Measurements from ENCODE around the gene GLI3. TPM values are rescaled to one million over a fixed set of nuclear protein-coding genes. Genes with fewer than 3 reads are reported as not detected.

The GLI3 gene
- total and polyA plus RNA-seq, 4 experiments from 2014 or later: 0.06 to 0.13 TPM; not detected in 2

GRCh38 chr7:41994746-41995110 is 242.3 kb downstream of the GLI3 start:
- H3K27me3 Mint-ChIP-seq: peaks cover 0 to 4% of the 10 kb centered on the region in 2 donors
- H3K36me3 Mint-ChIP-seq: no peaks in the 10 kb centered on the region
- no peak overlapping the region for H3K27ac ChIP-seq (ENCODE audit: low read depth, low read length)
- no peak overlapping the region for H3K4me3 Mint-ChIP-seq
- H3K9me3 ChIP-seq (ENCODE audit: control insufficient read depth in 1 of 2, low read length in 2 of 2): no peaks in the 10 kb centered on the region
- peaks cover 0 to 3% (median 0%) of the 10 kb centered on the region in 8 donors for H3K9me3 Mint-ChIP-seq
- H3K36me3 ChIP-seq (ENCODE audit: insufficient read depth, low read length): no peaks in the 10 kb centered on the region
- no peak overlapping the region for H3K4me3 ChIP-seq (ENCODE audit: low read length in 2 of 2)
- POLR2A ChIA-PET (ENCODE audit: partially characterized antibody): no interaction called here
- no peaks in the 10 kb centered on the region for H3K27me3 ChIP-seq (ENCODE audit: insufficient read depth, low read length)
- intact Hi-C loops (cut with micrococcal nuclease): no loop called here
- H3K4me1 ChIP-seq (ENCODE audit: insufficient read depth, low read length): no peaks in the 10 kb centered on the region
- peaks cover 0 to 4% (median 2%) of the 10 kb centered on the region in 4 donors for H3K4me1 Mint-ChIP-seq
- H3K27ac Mint-ChIP-seq: no peak overlapping the region
- DNase-seq: no peak
- CTCF ChIA-PET (ENCODE audit: partially characterized antibody): no interaction called here

GRCh38 chr7:41994036-41994745 is 242.8 kb downstream of the GLI3 start:
- no peaks in the 10 kb centered on the region for H3K27me3 ChIP-seq (ENCODE audit: insufficient read depth, low read length)
- no peak overlapping the region for H3K27ac Mint-ChIP-seq
- peaks cover 0 to 2% of the 10 kb centered on the region in 2 donors for H3K27me3 Mint-ChIP-seq
- H3K4me1 ChIP-seq (ENCODE audit: insufficient read depth, low read length): no peaks in the 10 kb centered on the region
- no peaks in the 10 kb centered on the region for H3K36me3 Mint-ChIP-seq
- DNase-seq: no peak
- H3K27ac ChIP-seq (ENCODE audit: low read depth, low read length): no peak overlapping the region
- peaks cover 0 to 4% (median 2%) of the 10 kb centered on the region in 4 donors for H3K4me1 Mint-ChIP-seq
- H3K9me3 ChIP-seq (ENCODE audit: control insufficient read depth in 1 of 2, low read length in 2 of 2): no peaks in the 10 kb centered on the region
- intact Hi-C loops (cut with micrococcal nuclease): no loop called here
- H3K4me3 Mint-ChIP-seq: no peak overlapping the region
- H3K4me3 ChIP-seq (ENCODE audit: low read length in 2 of 2): no peak overlapping the region
- ChIA-PET CTCF (ENCODE audit: partially characterized antibody) (no interaction called here), POLR2A (ENCODE audit: partially characterized antibody) (no interaction called here)
- H3K9me3 Mint-ChIP-seq: peaks cover 0 to 3% (median 0%) of the 10 kb centered on the region in 8 donors
- H3K36me3 ChIP-seq (ENCODE audit: insufficient read depth, low read length): no peaks in the 10 kb centered on the region

- H3K4me1 Mint-ChIP-seq: peaks cover 0 to 4% (median 2%) of the 10 kb centered on the region in 4 donors
- ChIA-PET CTCF (ENCODE audit: partially characterized antibody) (no interaction called here), POLR2A (ENCODE audit: partially characterized antibody) (no interaction called here)
- Histone ChIP-seq H3K27ac (ENCODE audit: low read depth, low read length) (no peak overlapping the region), H3K36me3 (ENCODE audit: insufficient read depth, low read length) (no peaks in the 10 kb centered on the region), H3K4me1 (ENCODE audit: insufficient read depth, low read length) (no peaks in the 10 kb centered on the region), H3K27me3 (ENCODE audit: insufficient read depth, low read length) (no peaks in the 10 kb centered on the region), H3K4me3 (ENCODE audit: low read length in 2 of 2) (no peak overlapping the region), H3K9me3 (ENCODE audit: control insufficient read depth in 1 of 2, low read length in 2 of 2) (no peaks in the 10 kb centered on the region)
- peaks cover 0 to 2% of the 10 kb centered on the region in 2 donors for H3K27me3 Mint-ChIP-seq
- H3K36me3 Mint-ChIP-seq: no peaks in the 10 kb centered on the region
- H3K4me3 Mint-ChIP-seq: no peak overlapping the region
- peaks cover 0 to 3% (median 0%) of the 10 kb centered on the region in 8 donors for H3K9me3 Mint-ChIP-seq
- no peak overlapping the region for H3K27ac Mint-ChIP-seq
- intact Hi-C loops (cut with micrococcal nuclease): no loop called here
- DNase-seq: no peak
Measured at GRCh38 chr7:41992881-41993867, 243.8 kb downstream of the GLI3 start.

- peaks cover 2 to 5% of the 10 kb centered on the region in 2 donors for H3K27me3 Mint-ChIP-seq
- POLR2A ChIA-PET (ENCODE audit: partially characterized antibody): no interaction called here
- Histone ChIP-seq H3K4me3 (ENCODE audit: low read length in 2 of 2) (no peak overlapping the region), H3K4me1 (ENCODE audit: insufficient read depth, low read length) (no peaks in the 10 kb centered on the region), H3K27ac (ENCODE audit: low read depth, low read length) (no peak overlapping the region), H3K36me3 (ENCODE audit: insufficient read depth, low read length) (no peaks in the 10 kb centered on the region), H3K27me3 (ENCODE audit: insufficient read depth, low read length) (no peaks in the 10 kb centered on the region), H3K9me3 (ENCODE audit: control insufficient read depth in 1 of 2, low read length in 2 of 2) (no peaks in the 10 kb centered on the region)
- no peaks in the 10 kb centered on the region for H3K9me3 Mint-ChIP-seq
- CTCF ChIA-PET (ENCODE audit: partially characterized antibody): no interaction called here
- intact Hi-C loops (cut with micrococcal nuclease): no loop called here
- H3K27ac Mint-ChIP-seq: no peak overlapping the region
- H3K36me3 Mint-ChIP-seq: no peaks in the 10 kb centered on the region
- DNase-seq: no peak
- H3K4me3 Mint-ChIP-seq: no peak overlapping the region
- H3K4me1 Mint-ChIP-seq: no peaks in the 10 kb centered on the region
Measured at GRCh38 chr7:41984888-41985287, 252.1 kb downstream of the GLI3 start.

- Mint-ChIP-seq H3K9me3 (no peaks in the 10 kb centered on the region), H3K27ac (no peak overlapping the region), H3K27me3 (peaks cover 2 to 5% of the 10 kb centered on the region in 2 donors), H3K4me3 (no peak overlapping the region), H3K36me3 (no peaks in the 10 kb centered on the region), H3K4me1 (no peaks in the 10 kb centered on the region)
- DNase-seq: no peak
- ChIA-PET POLR2A (ENCODE audit: partially characterized antibody) (interaction anchor here (0.5 kb wide), 1 partner anchor 174 kb away, joined by 3 read pairs; no protein-coding TSS in a partner anchor), CTCF (ENCODE audit: partially characterized antibody) (interaction anchor here (1.2 kb wide), 1 partner anchor 9 kb away, joined by 3 read pairs; no protein-coding TSS in a partner anchor)
- H3K27ac ChIP-seq (ENCODE audit: low read depth, low read length): no peak overlapping the region
- H3K27me3 ChIP-seq (ENCODE audit: insufficient read depth, low read length): no peaks in the 10 kb centered on the region
- intact Hi-C loops (cut with micrococcal nuclease): no loop called here
- no peaks in the 10 kb centered on the region for H3K4me1 ChIP-seq (ENCODE audit: insufficient read depth, low read length)
- H3K4me3 ChIP-seq (ENCODE audit: low read length in 2 of 2): no peak overlapping the region
- H3K9me3 ChIP-seq (ENCODE audit: control insufficient read depth in 1 of 2, low read length in 2 of 2): no peaks in the 10 kb centered on the region
- H3K36me3 ChIP-seq (ENCODE audit: insufficient read depth, low read length): no peaks in the 10 kb centered on the region
Measured at GRCh38 chr7:41981046-41982040, 255.7 kb downstream of the GLI3 start.

GRCh38 chr7:41979834-41980307 is 257.1 kb downstream of the GLI3 start:
- no peaks in the 10 kb centered on the region for H3K9me3 Mint-ChIP-seq
- H3K4me1 Mint-ChIP-seq: no peaks in the 10 kb centered on the region
- Histone ChIP-seq H3K27ac (ENCODE audit: low read depth, low read length) (no peak overlapping the region), H3K4me1 (ENCODE audit: insufficient read depth, low read length) (no peaks in the 10 kb centered on the region), H3K36me3 (ENCODE audit: insufficient read depth, low read length) (no peaks in the 10 kb centered on the region), H3K9me3 (ENCODE audit: control insufficient read depth in 1 of 2, low read length in 2 of 2) (no peaks in the 10 kb centered on the region), H3K4me3 (ENCODE audit: low read length in 2 of 2) (no peak overlapping the region), H3K27me3 (ENCODE audit: insufficient read depth, low read length) (no peaks in the 10 kb centered on the region)
- ChIA-PET POLR2A (ENCODE audit: partially characterized antibody) (no interaction called here), CTCF (ENCODE audit: partially characterized antibody) (interaction anchor here (0.5 to 1.2 kb wide), 3 partner anchors 10 to 1542 kb away, joined by 3 to 4 read pairs (median 4); no protein-coding TSS in a partner anchor)
- intact Hi-C loops (cut with micrococcal nuclease): no loop called here
- no peak overlapping the region for H3K4me3 Mint-ChIP-seq
- no peak overlapping the region for H3K27ac Mint-ChIP-seq
- no peak for DNase-seq
- H3K36me3 Mint-ChIP-seq: no peaks in the 10 kb centered on the region
- peaks cover 2 to 5% of the 10 kb centered on the region in 2 donors for H3K27me3 Mint-ChIP-seq

All from CD4-positive, alpha-beta memory T cell (primary cell).